SK-N-SH (cell line): ENCODE data around the gene FECH.

Experiments used
- GABPA ChIP-seq: IDR thresholded peaks from 2 replicates; pipeline ENCODE4 v1.4.0; 2012; ENCODE audit warnings: low read depth, mild to moderate bottlenecking
- TF ChIP-seq, protein P1 (sequence below): IDR thresholded peaks from 2 replicates; pipeline ENCODE4 v1.6.1; 2012; ENCODE audit warnings: mild to moderate bottlenecking, low read depth, low read length, moderate library complexity

DNA sequence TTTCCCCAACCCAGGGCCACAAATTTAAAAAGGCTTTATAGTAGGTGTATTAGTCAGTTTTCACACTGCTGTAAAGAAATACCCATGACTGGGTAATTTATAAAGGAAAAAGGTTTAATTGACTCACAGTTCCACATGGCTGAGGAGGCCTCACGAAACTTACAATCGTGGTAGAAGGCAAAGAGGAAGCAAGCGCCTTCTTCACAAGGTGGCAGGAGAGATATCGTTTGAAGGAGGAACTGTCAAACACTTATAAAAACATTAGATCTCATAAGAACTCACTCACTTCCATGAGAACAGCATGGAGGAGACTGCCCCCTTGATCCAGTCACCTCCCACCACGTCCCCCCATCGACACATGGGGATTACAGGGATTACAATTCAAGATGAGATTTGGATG lies 70.4 kb downstream of the FECH start:
- no peak for TF ChIP-seq GABPA
- TF ChIP-seq, protein P1, sequence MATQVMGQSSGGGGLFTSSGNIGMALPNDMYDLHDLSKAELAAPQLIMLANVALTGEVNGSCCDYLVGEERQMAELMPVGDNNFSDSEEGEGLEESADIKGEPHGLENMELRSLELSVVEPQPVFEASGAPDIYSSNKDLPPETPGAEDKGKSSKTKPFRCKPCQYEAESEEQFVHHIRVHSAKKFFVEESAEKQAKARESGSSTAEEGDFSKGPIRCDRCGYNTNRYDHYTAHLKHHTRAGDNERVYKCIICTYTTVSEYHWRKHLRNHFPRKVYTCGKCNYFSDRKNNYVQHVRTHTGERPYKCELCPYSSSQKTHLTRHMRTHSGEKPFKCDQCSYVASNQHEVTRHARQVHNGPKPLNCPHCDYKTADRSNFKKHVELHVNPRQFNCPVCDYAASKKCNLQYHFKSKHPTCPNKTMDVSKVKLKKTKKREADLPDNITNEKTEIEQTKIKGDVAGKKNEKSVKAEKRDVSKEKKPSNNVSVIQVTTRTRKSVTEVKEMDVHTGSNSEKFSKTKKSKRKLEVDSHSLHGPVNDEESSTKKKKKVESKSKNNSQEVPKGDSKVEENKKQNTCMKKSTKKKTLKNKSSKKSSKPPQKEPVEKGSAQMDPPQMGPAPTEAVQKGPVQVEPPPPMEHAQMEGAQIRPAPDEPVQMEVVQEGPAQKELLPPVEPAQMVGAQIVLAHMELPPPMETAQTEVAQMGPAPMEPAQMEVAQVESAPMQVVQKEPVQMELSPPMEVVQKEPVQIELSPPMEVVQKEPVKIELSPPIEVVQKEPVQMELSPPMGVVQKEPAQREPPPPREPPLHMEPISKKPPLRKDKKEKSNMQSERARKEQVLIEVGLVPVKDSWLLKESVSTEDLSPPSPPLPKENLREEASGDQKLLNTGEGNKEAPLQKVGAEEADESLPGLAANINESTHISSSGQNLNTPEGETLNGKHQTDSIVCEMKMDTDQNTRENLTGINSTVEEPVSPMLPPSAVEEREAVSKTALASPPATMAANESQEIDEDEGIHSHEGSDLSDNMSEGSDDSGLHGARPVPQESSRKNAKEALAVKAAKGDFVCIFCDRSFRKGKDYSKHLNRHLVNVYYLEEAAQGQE: no peak
